Mesothelial cell of epicardium (in vitro differentiated cells): Measurements from ENCODE around the gene ALPL. TPM values are rescaled to one million over a fixed set of nuclear protein-coding genes. Genes with fewer than 3 reads are reported as not detected.
"Not testable (repeated sequence)": the region's sequence is repeated elsewhere in the genome, so short reads cannot be mapped to it uniquely, and the experiment has no call there.

ENCODE experiments used
- DNase-seq, 2 experiments: peaks; one replicate each; pipeline ENCODE4 v3.0.0; 2021; ENCODE audit warnings: low spot score in 2 of 2; ENCODE audit not compliant: unreplicated experiment in 2 of 2
- H3K27ac Mint-ChIP-seq: 2 replicates; pipeline ENCODE4 v1.8.0; 2021; ENCODE audit warnings: mixed read lengths
- H3K27me3 Mint-ChIP-seq: 2 replicates; pipeline ENCODE4 v1.8.0; 2021; ENCODE audit warnings: low read depth, mixed read lengths
- H3K36me3 Mint-ChIP-seq: 2 replicates; pipeline ENCODE4 v1.8.0; 2021; ENCODE audit warnings: mixed read lengths
- H3K4me1 Mint-ChIP-seq: 2 replicates; pipeline ENCODE4 v1.8.0; 2021; ENCODE audit warnings: mixed read lengths
- H3K4me3 Mint-ChIP-seq: 2 replicates; pipeline ENCODE4 v1.8.0; 2021; ENCODE audit warnings: mild to moderate bottlenecking, moderate library complexity, mixed read lengths
- H3K9me3 Mint-ChIP-seq: 2 replicates; pipeline ENCODE4 v1.8.0; 2021; ENCODE audit warnings: mixed read lengths
- CTCF ChIP-seq: fragments of 200-600 bp; sonication (generic); IDR thresholded peaks from one replicate; pipeline ENCODE4 v1.5.0; 2021; ENCODE audit warnings: antibody characterized with exemption; ENCODE audit not compliant: unreplicated experiment
- total RNA-seq: library from RNA; stranded (reverse); gene quantifications from 3 replicates; pipeline ENCODE4 v1.2.1, GENCODE V29; 2021

The ALPL gene
- total RNA-seq, 1 donor from 2014 or later = 0.89 TPM

- H3K4me1 Mint-ChIP-seq = peaks cover 9% of the 10 kb centered on the region
- no peaks in the 10 kb centered on the region for H3K36me3 Mint-ChIP-seq
- H3K27ac Mint-ChIP-seq = no peak overlapping the region
- no peak for TF ChIP-seq CTCF
- H3K27me3 Mint-ChIP-seq = no peaks in the 10 kb centered on the region
- DNase-seq = no peak
- no peaks in the 10 kb centered on the region for H3K9me3 Mint-ChIP-seq
- H3K4me3 Mint-ChIP-seq = no peak overlapping the region
Measured at GRCh38 chr1:21564521-21565095, 55.4 kb downstream of the ALPL start.

- Mint-ChIP-seq H3K36me3 (no peaks in the 10 kb centered on the region), H3K27ac (no peak overlapping the region)
- TF ChIP-seq CTCF = no peak
Measured at GRCh38 chr1:21565285-21565684, 56.1 kb downstream of the ALPL start.

GRCh38 chr1:21566361-21566760 is 57.1 kb downstream of the ALPL start:
- H3K27me3 Mint-ChIP-seq, H3K27ac Mint-ChIP-seq, H3K9me3 Mint-ChIP-seq, H3K36me3 Mint-ChIP-seq, DNase-seq, H3K4me1 Mint-ChIP-seq, H3K4me3 Mint-ChIP-seq: not testable (repeated sequence)

More at GRCh38 chr1:21565285-21565684, 56.1 kb downstream of the ALPL start:
- H3K4me1 Mint-ChIP-seq = peaks cover 9% of the 10 kb centered on the region
- no peaks in the 10 kb centered on the region for H3K9me3 Mint-ChIP-seq
- H3K4me3 Mint-ChIP-seq = no peak overlapping the region
- no peaks in the 10 kb centered on the region for H3K27me3 Mint-ChIP-seq
- no peak for DNase-seq

GRCh38 chr1:21567241-21568005 is 58.2 kb downstream of the ALPL start:
- no peak for TF ChIP-seq CTCF
- Mint-ChIP-seq H3K9me3 (no peaks in the 10 kb centered on the region), H3K4me1 (peaks cover 9% of the 10 kb centered on the region), H3K4me3 (no peak overlapping the region), H3K36me3 (no peaks in the 10 kb centered on the region), H3K27ac (no peak overlapping the region), H3K27me3 (no peaks in the 10 kb centered on the region)
- DNase-seq = no peak

GRCh38 chr1:21568006-21568746 is 59.0 kb downstream of the ALPL start:
- Mint-ChIP-seq H3K9me3 (no peaks in the 10 kb centered on the region), H3K4me3 (no peak overlapping the region), H3K27ac (no peak overlapping the region), H3K36me3 (no peaks in the 10 kb centered on the region), H3K27me3 (no peaks in the 10 kb centered on the region), H3K4me1 (peaks cover 9% of the 10 kb centered on the region)
- DNase-seq = no peak
- no peak for TF ChIP-seq CTCF
